ENCODE results near the gene KCNB1. TPM values are rescaled to one million over a fixed set of nuclear protein-coding genes. Genes with fewer than 3 reads are reported as not detected.

The KCNB1 gene
- total RNA-seq, 1 donor from 2014 or later = not detected

DNA sequence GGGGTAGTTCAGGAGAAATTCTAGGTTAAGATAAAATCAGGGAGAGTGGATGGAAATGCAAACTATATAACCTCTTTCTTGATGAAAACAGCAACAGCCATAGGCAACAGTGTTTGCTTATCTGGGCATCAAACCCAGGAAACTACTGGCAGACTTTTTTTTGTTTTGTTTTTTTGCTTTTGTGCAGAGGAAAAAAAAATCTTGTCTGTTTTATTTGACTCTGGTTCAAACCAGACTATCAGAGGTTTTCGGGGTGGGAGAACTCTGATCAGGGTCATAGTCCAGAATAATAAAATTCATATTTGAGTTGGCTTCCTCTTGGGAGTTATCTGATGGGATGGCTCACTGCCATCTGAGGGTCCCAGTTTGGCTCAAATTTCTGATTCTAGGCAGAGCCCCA is 115.8 kb downstream of the KCNB1 start:
- H3K4me1 Mint-ChIP-seq = no peaks in the 10 kb centered on the region
- POLR2A ChIA-PET = no interaction called here
- no peaks in the 10 kb centered on the region for H3K9me3 Mint-ChIP-seq
- CTCF ChIA-PET = no interaction called here
- no peaks in the 10 kb centered on the region for H3K36me3 Mint-ChIP-seq (ENCODE audit: low read depth)
- DNase-seq (no peak), ATAC-seq (ENCODE audit: low read depth) (no peak)
- intact Hi-C loops (cut with micrococcal nuclease) = no loop called here
- peaks cover 31% of the 10 kb centered on the region for H3K27me3 Mint-ChIP-seq
- TF ChIP-seq, protein P1, sequence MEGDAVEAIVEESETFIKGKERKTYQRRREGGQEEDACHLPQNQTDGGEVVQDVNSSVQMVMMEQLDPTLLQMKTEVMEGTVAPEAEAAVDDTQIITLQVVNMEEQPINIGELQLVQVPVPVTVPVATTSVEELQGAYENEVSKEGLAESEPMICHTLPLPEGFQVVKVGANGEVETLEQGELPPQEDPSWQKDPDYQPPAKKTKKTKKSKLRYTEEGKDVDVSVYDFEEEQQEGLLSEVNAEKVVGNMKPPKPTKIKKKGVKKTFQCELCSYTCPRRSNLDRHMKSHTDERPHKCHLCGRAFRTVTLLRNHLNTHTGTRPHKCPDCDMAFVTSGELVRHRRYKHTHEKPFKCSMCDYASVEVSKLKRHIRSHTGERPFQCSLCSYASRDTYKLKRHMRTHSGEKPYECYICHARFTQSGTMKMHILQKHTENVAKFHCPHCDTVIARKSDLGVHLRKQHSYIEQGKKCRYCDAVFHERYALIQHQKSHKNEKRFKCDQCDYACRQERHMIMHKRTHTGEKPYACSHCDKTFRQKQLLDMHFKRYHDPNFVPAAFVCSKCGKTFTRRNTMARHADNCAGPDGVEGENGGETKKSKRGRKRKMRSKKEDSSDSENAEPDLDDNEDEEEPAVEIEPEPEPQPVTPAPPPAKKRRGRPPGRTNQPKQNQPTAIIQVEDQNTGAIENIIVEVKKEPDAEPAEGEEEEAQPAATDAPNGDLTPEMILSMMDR (IDR thresholded peaks at IDR 0.05) = no peak
- H3K27ac Mint-ChIP-seq = no peak overlapping the region
- H3K4me3 Mint-ChIP-seq = no peak overlapping the region

DNA sequence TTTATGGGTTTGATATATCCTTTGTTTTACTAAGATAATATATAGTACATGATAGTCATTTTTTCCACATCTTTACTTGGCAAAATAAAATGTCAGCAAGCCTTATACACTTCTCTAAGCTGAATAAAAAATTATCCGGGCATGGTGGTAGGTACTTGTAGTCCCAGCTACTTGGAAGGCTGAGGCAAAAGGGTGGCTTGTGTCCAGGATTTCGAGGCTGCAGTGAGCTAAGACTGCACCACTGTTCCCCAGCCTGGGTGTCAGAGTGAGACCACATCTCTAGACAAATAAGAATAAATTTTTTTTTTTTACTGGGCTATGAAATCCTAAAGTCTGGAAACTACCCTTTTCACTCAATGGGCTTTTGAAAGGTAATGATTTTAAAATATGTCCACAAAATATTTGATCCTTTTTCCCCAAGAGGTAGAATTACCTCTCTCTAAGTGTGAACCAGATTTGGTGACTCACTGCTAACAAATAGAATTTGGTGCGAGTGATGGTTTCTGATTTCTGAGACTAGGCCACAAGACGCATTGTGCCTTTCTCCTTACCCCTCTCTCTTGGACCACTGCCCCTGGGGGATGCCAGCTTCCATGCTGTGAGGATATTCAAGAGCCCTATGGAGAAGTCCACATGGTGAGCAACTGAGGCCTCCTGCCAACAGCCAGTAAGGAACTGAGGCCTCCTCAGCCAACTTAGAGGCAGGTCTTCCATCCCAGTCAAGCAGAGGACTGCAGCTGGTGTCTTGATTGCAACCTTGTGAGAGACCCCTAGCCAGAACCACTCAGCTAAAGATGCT is 120.4 kb downstream of the KCNB1 start:
- Mint-ChIP-seq H3K27me3 (peaks cover 21% of the 10 kb centered on the region), H3K36me3 (ENCODE audit: low read depth) (no peaks in the 10 kb centered on the region), H3K4me1 (no peaks in the 10 kb centered on the region), H3K27ac (no peak overlapping the region), H3K4me3 (no peak overlapping the region), H3K9me3 (no peaks in the 10 kb centered on the region)
- intact Hi-C loops (cut with micrococcal nuclease) = no loop called here
- DNase-seq (no peak), ATAC-seq (ENCODE audit: low read depth) (no peak)
- ChIA-PET POLR2A (no interaction called here), CTCF (no interaction called here)
- TF ChIP-seq, protein P1 (IDR thresholded peaks at IDR 0.05) = no peak

DNA sequence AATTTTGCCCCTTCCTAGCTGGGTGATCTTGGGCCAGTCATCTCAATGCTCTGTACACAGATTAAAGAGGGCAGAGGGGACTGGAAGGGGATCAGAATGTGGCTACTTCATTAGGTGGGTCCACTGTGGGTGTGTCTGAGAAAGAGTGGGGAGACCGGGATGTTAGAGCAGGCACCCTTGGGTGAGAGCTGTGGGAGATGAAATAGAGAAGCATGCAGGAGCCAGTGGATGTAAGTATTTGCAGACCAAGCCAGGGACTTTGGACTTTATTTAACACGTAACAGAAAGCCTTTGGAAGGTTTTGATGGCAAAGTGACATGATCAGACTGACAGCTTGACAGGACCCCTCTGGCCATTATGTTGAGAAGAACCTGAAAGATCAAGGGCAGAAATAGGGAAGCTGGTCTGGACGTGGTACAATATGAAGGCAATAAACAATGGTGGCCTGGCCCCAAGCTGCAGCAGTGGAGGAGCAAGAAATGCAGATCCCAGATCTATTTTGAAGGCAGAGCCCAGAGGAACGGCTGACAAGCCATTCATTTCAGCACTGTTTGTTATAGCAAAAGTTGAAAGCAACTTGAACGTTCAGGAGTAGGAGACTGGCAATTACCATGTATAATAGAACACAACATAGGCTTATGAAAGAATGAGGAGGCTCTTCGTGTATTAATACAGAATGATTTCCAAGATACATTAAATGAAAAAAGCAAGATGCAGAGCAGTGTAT is 122.1 kb downstream of the KCNB1 start:
- Mint-ChIP-seq H3K27me3 (peaks cover 7% of the 10 kb centered on the region), H3K9me3 (no peaks in the 10 kb centered on the region), H3K36me3 (ENCODE audit: low read depth) (no peaks in the 10 kb centered on the region), H3K27ac (no peak overlapping the region), H3K4me1 (no peaks in the 10 kb centered on the region), H3K4me3 (no peak overlapping the region)
- intact Hi-C loops (cut with micrococcal nuclease) = no loop called here
- POLR2A ChIA-PET = no interaction called here
- CTCF ChIA-PET = no interaction called here
- no peak for DNase-seq
- TF ChIP-seq, protein P1 (IDR thresholded peaks at IDR 0.05) = no peak
- no peak for ATAC-seq (ENCODE audit: low read depth)

DNA sequence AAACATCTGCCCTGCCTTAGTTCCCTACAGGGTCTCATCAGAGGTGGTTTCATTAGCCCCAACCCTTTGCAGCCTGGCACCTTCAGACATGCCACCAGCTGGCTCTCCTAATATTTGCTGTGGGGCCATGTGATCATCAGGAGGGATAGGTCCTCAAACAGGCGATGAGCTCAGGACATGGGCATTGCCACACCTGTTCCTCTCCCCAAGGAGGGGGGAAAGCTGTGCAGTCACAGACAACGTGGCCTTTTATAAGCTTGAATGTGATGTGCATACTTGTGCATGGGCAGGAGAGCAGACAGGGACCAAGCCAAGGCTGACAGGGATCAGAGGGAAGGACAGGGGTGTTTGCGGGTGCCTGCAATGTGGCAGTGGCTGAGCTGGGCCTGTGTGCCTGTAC is 125.8 kb downstream of the KCNB1 start:
- intact Hi-C loops (cut with micrococcal nuclease) = no loop called here
- ChIA-PET CTCF (no interaction called here), POLR2A (no interaction called here)
- no peak overlapping the region for H3K27ac Mint-ChIP-seq
- H3K27me3 Mint-ChIP-seq = peaks cover 8% of the 10 kb centered on the region
- H3K4me3 Mint-ChIP-seq = no peak overlapping the region
- ATAC-seq (ENCODE audit: low read depth) (no peak), DNase-seq (no peak)
- no peaks in the 10 kb centered on the region for H3K9me3 Mint-ChIP-seq
- TF ChIP-seq, protein P1 (IDR thresholded peaks at IDR 0.05) = no peak
- H3K4me1 Mint-ChIP-seq = no peaks in the 10 kb centered on the region
- H3K36me3 Mint-ChIP-seq (ENCODE audit: low read depth) = no peaks in the 10 kb centered on the region

DNA sequence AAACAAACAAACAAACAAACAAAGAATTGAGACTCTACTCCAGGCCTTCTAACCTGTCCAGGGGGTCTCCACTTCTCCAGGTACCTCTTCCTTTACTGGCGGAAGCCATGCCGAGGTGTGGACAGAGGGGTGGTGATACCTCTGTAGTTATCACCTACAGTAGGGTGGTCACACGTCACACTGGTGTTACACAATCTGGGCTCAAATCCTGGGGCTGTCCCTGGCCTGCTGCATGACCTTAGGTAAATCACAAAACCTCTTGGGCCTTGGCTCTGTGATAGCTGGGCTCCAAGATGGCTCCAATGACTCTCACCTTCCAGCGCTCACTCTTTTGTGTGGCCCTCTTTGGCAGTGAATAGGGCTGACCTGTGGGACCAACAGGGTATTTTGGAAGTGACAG is 127.8 kb downstream of the KCNB1 start:
- no peak for DNase-seq
- Mint-ChIP-seq H3K27ac (no peak overlapping the region), H3K9me3 (no peaks in the 10 kb centered on the region), H3K36me3 (ENCODE audit: low read depth) (no peaks in the 10 kb centered on the region), H3K27me3 (peaks cover 5% of the 10 kb centered on the region), H3K4me1 (no peaks in the 10 kb centered on the region), H3K4me3 (no peak overlapping the region)
- intact Hi-C loops (cut with micrococcal nuclease) = no loop called here
- ChIA-PET POLR2A (no interaction called here), CTCF (no interaction called here)
- no peak for ATAC-seq (ENCODE audit: low read depth)
- TF ChIP-seq, protein P1 (IDR thresholded peaks at IDR 0.05) = no peak
